Neural cell (in vitro differentiated cells): ENCODE results near the gene FHDC1. TPM values are rescaled to one million over a fixed set of nuclear protein-coding genes. Genes with fewer than 3 reads are reported as not detected.

Experiments used
- H2AFZ ChIP-seq: fragments of 200-600, 300-800 bp; sonication (generic), shearing (Covaris generic); 2 replicates; pipeline ENCODE4 v1.6.0; 2014; ENCODE audit warnings: low read depth, mild to moderate bottlenecking, antibody characterized with exemption, low read length, moderate library complexity
- H3F3A ChIP-seq: fragments of 200-600 bp; shearing (Covaris generic); 2 replicates; pipeline ENCODE4 v1.6.1; 2016; ENCODE audit warnings: mild to moderate bottlenecking, moderate library complexity, mixed read lengths, antibody characterized with exemption, low read length; ENCODE audit not compliant: insufficient read depth, poor library complexity, severe bottlenecking
- H3K27ac ChIP-seq: fragments of 200-600, 300-800 bp; sonication (generic), shearing (Covaris generic); 2 replicates; pipeline ENCODE4 v1.5.1; 2014; ENCODE audit warnings: mild to moderate bottlenecking, low read length, moderate library complexity
- H3K27me3 ChIP-seq: fragments of 300-800, 200-600 bp; sonication (generic), shearing (Covaris generic); 2 replicates; pipeline ENCODE4 v1.6.0; 2014; ENCODE audit warnings: mild to moderate bottlenecking, low read depth, low read length, moderate library complexity; ENCODE audit not compliant: insufficient read depth
- H3K36me3 ChIP-seq: fragments of 300-800, 200-600 bp; sonication (generic), shearing (Covaris generic); 2 replicates; pipeline ENCODE4 v1.5.1; 2014; ENCODE audit warnings: mild to moderate bottlenecking, antibody characterized with exemption, low read length, moderate library complexity; ENCODE audit not compliant: insufficient read depth
- H3K4me2 ChIP-seq: fragments of 300-800, 200-600 bp; sonication (generic), shearing (Covaris generic); 2 replicates; pipeline ENCODE4 v1.6.0; 2014; ENCODE audit warnings: mild to moderate bottlenecking, low read length
- H3K4me3 ChIP-seq: fragments of 300-800, 200-600 bp; sonication (generic), shearing (Covaris generic); 2 replicates; pipeline ENCODE4 v1.5.1; 2014; ENCODE audit warnings: mild to moderate bottlenecking, low read length, moderate library complexity
- H3K79me2 ChIP-seq: fragments of 200-600 bp; shearing (Covaris generic); replicated peaks from 2 replicates; pipeline ENCODE4 v1.6.0; 2014; ENCODE audit warnings: mild to moderate bottlenecking, low read length, moderate library complexity; ENCODE audit not compliant: insufficient read depth
- H3K9ac ChIP-seq: fragments of 300-800, 200-600 bp; sonication (generic), shearing (Covaris generic); 2 replicates; pipeline ENCODE4 v1.6.1; 2016; ENCODE audit warnings: mild to moderate bottlenecking, low read length, mixed read lengths
- H3K9me2 ChIP-seq: fragments of 200-600 bp; shearing (Covaris generic); 2 replicates; pipeline ENCODE4 v1.6.1; 2016; ENCODE audit warnings: mild to moderate bottlenecking, low read length, mixed read lengths; ENCODE audit not compliant: insufficient read depth
- H3K9me3 ChIP-seq: fragments of 200-600, 300-800 bp; sonication (generic), shearing (Covaris generic); 2 replicates; pipeline ENCODE4 v1.6.1; 2016; ENCODE audit warnings: mild to moderate bottlenecking, mixed run types, low read length, moderate library complexity, mixed read lengths
- H4K20me1 ChIP-seq: fragments of 200-600 bp; shearing (Covaris generic); 2 replicates; pipeline ENCODE4 v1.6.1; 2016; ENCODE audit warnings: mild to moderate bottlenecking, mixed run types; ENCODE audit not compliant: insufficient read depth
- CTCF ChIP-seq: fragments of 450-650 bp; IDR thresholded peaks from 2 replicates; pipeline ENCODE4 v1.5.1; 2014; ENCODE audit warnings: antibody characterized with exemption, mild to moderate bottlenecking, moderate library complexity; ENCODE audit not compliant: poor library complexity, severe bottlenecking
- EP300 ChIP-seq: fragments of 450-650 bp; conservative IDR thresholded peaks from 2 replicates; pipeline ENCODE4 v1.6.1; 2014; ENCODE audit warnings: antibody characterized with exemption, mild to moderate bottlenecking, moderate library complexity; ENCODE audit not compliant: poor library complexity, severe bottlenecking
- EZH2 ChIP-seq: fragments of 200-600, 300-800 bp; shearing (Covaris generic), sonication (generic); IDR thresholded peaks from 2 replicates; pipeline ENCODE4 v1.6.1; 2014; ENCODE audit warnings: antibody characterized with exemption, low read length, borderline replicate concordance, mild to moderate bottlenecking; ENCODE audit not compliant: insufficient read depth, poor library complexity, severe bottlenecking
- MXI1 ChIP-seq: fragments of 450-650 bp; conservative IDR thresholded peaks from 2 replicates; pipeline ENCODE4 v1.6.1; 2014; ENCODE audit warnings: antibody characterized with exemption, mild to moderate bottlenecking; ENCODE audit not compliant: poor library complexity, severe bottlenecking
- POLR2AphosphoS5 ChIP-seq: IDR thresholded peaks from 2 replicates; pipeline ENCODE4 v1.6.1; 2012
- RAD21 ChIP-seq: fragments of 450-650 bp; conservative IDR thresholded peaks from 2 replicates; pipeline ENCODE4 v1.6.1; 2014; ENCODE audit warnings: antibody characterized with exemption, mild to moderate bottlenecking, moderate library complexity
- REST ChIP-seq: IDR thresholded peaks from 2 replicates; pipeline ENCODE4 v1.6.1; 2012; ENCODE audit warnings: borderline replicate concordance
- SMC3 ChIP-seq: fragments of 450-650 bp; conservative IDR thresholded peaks from 2 replicates; pipeline ENCODE4 v1.6.1; 2014; ENCODE audit warnings: antibody characterized with exemption, mild to moderate bottlenecking, moderate library complexity; ENCODE audit not compliant: poor library complexity
- TAF1 ChIP-seq: IDR thresholded peaks from 2 replicates; pipeline ENCODE4 v1.6.1; 2012; ENCODE audit warnings: low read depth
- polyA plus RNA-seq: library from polyadenylated mRNA; depleted of rRNA; stranded (reverse); fragments of >200 nt; gene quantifications from 2 replicates; pipeline ENCODE4 v1.2.3, GENCODE V29; 2014

Gene FHDC1
- polyA plus RNA-seq, 1 donor from 2014 or later, result 11.4 TPM

GRCh38 chr4:152957437-152958171 is 21.5 kb downstream of the FHDC1 start:
- Histone ChIP-seq H3K9me2 (no peaks in the 10 kb centered on the region), H3K4me3 (no peak overlapping the region), H3F3A (no peaks in the 10 kb centered on the region), H4K20me1 (no peaks in the 10 kb centered on the region), H3K79me2 (no peaks in the 10 kb centered on the region), H2AFZ (no peak overlapping the region), H3K36me3 (no peaks in the 10 kb centered on the region), H3K9ac (no peak overlapping the region), H3K4me2 (no peak overlapping the region), H3K27ac (no peak overlapping the region), H3K9me3 (no peaks in the 10 kb centered on the region), H3K27me3 (no peaks in the 10 kb centered on the region)
- TF ChIP-seq TAF1, result no peak

GRCh38 chr4:152959080-152959479 is 23.0 kb downstream of the FHDC1 start:
- Histone ChIP-seq H3F3A (no peaks in the 10 kb centered on the region), H3K9me3 (no peaks in the 10 kb centered on the region), H3K4me2 (no peak overlapping the region), H3K79me2 (no peaks in the 10 kb centered on the region), H3K9ac (no peak overlapping the region), H4K20me1 (no peaks in the 10 kb centered on the region), H3K27ac (no peak overlapping the region), H2AFZ (no peak overlapping the region), H3K9me2 (no peaks in the 10 kb centered on the region), H3K4me3 (no peak overlapping the region), H3K36me3 (no peaks in the 10 kb centered on the region), H3K27me3 (no peaks in the 10 kb centered on the region)
- TF ChIP-seq EP300 (no peak), POLR2AphosphoS5 (no peak), SMC3 (no peak), REST (no peak), TAF1 (no peak), CTCF (no peak), MXI1 (no peak), EZH2 (no peak), RAD21 (no peak)

GRCh38 chr4:152960082-152960481 is 24.0 kb downstream of the FHDC1 start:
- Histone ChIP-seq H2AFZ (no peak overlapping the region), H3K4me2 (no peak overlapping the region), H3K4me3 (no peak overlapping the region), H3K9me2 (no peaks in the 10 kb centered on the region), H3F3A (no peaks in the 10 kb centered on the region), H3K27me3 (no peaks in the 10 kb centered on the region), H3K36me3 (no peaks in the 10 kb centered on the region), H3K9ac (no peak overlapping the region), H3K9me3 (no peaks in the 10 kb centered on the region), H4K20me1 (no peaks in the 10 kb centered on the region), H3K79me2 (no peaks in the 10 kb centered on the region), H3K27ac (no peak overlapping the region)
- TF ChIP-seq REST (no peak), EP300 (no peak), MXI1 (no peak), CTCF (no peak), EZH2 (no peak), POLR2AphosphoS5 (no peak), SMC3 (no peak), TAF1 (no peak), RAD21 (no peak)
